ENCODE results near the gene FUT3.
A peak's percentile ranks its signal among the peaks of the same experiment; 100 is the strongest.

The FUT3 gene

DNA sequence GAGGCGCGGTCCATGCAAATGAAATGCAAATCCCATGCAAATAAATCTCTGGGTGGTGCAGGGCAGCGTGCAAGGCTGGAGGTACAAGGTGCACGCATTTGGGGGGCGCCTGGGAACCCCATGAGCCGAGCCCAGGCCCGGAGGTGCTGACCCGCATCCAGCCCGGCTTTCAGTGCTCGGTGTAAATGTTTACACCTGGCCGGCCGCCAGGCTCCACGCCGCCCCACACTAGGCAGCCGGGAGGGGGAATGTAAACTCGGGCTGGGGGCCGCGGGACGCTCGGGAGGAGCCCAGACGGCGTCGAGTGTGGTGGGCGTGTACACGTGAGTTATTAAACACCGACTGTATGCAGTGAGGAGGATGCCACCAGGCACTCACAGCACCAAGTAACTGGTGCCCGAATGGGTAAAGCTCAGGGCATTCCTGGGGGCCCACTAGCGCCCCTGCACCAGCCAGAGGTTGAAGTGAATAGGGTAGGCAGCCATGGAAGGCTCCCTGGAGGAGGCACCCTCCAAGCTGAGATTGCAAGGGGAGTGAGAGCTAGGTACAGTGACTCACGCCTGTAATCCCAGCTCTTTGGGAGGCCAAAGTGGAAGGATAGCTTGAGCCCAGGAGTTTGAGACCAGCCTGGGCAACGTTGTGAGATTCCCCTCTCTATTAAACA, 28.9 kb downstream of the FUT3 start:
- no peak for DNase-seq

- DNase-seq, result no peak
These were observed 29.6 kb downstream of the FUT3 start for GRCh38 chr19:5821521-5822180.

DNA sequence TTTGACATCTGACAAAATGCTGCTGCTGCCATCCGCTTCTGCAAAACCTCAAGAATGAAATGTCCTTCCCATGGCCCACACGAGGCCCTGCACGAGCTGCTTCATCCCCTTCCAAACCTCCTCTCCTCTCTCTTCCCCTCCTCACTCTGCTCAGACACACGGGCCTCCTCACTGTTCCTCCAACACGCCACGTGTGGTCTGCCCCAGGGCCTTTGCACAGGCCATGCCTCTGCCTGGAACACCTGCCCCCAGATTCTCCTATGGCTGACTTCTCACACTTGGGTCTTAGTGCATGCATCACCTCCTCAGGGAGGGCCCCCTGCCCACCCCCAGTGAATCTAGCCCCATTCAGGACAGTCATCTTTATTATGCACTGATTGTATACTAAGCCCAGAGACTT, 30.5 kb downstream of the FUT3 start:
- no peak for DNase-seq

- DNase-seq, result no peak
These were observed 32.7 kb downstream of the FUT3 start for GRCh38 chr19:5818594-5818993.

DNA sequence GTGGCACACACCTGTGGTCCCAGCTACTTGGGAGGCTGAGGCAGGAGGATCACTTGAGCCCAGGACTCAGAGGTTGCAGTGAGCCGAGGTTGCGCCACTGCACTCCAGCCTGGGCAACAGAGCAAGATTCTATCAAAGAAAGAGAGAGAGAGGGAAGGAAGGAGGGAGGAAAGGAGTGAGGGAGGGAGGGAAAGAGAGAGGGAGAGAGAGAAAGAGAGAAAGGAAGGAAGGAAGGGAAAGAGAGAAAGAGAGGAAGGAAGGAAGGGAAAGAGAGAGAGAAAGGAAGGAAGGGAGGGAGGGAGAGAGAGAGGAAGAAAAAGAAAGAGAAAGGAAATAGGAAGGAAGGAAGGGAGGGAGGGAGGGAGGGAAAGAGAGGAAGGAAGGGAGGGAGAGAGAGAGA, 34.0 kb downstream of the FUT3 start:
- no peak for DNase-seq

- no peak for DNase-seq
These were observed 36.4 kb downstream of the FUT3 start for GRCh38 chr19:5814852-5815246.

GRCh38 chr19:5814123-5814851, 37.0 kb downstream of the FUT3 start:
- DNase-seq, result no peak

- no peak for DNase-seq
These were observed 40.1 kb downstream of the FUT3 start for GRCh38 chr19:5811117-5811516.

GRCh38 chr19:5809469-5809868, 41.8 kb downstream of the FUT3 start:
- no peak for DNase-seq

DNA sequence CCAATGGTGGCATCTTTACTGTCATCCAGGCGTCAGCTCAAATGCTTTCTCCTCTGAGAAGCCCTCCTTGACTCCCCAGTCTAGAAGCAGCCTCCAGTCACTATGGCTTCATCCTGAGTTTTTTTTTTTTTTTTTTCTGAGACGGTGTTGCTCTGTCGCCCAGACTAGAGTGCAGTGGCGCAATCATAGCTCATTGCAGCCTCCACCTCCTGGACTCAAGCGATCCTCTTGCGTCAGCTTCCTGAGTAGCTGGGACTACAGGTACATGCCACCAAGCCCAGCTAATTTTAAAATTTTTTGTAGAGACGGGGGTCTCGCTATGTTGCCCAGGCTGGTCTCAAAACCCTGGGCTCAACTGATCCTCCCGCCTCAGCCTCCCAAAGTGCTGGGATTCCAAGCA, 42.2 kb downstream of the FUT3 start:
- no peak for DNase-seq

DNA sequence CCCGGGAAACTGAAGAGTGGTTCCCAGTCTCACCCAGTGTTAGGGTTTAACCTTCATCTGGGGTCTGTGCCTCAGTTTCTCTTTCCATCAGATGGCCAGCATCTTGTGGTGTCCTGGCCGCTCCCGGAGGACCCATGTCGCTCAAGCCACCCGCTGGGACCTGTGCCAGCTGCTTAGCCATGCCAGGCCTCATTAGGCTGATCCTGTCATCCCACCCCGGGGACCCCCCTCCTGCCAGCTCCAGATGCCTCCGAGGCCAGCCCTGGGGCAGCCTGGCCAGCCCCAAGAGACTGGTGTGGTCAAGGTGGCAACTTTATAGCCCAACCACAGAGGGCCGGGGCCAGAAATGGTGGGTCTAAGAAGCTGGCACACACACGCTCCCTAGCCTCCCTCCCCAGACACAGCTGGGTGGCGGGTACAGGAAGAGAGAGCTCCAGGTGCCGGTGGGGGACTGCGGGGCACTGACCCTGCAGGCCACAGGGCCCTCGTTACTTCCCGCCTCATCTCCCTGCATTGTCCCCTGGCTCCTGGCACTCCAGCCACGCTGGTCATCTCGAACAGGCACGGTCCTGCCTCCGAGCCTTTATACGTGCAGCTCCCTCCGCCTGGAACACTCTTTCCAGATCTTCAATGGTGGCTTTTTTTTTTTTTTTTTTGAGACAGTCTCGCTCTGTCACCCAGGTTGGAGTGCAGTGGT, 43.0 kb downstream of the FUT3 start:
- no peak for DNase-seq

GRCh38 chr19:5806905-5807304, 44.3 kb downstream of the FUT3 start:
- DNase-seq, result no peak

- no peak for DNase-seq
These were observed 45.1 kb downstream of the FUT3 start for GRCh38 chr19:5806133-5806489.

- peak; percentile 34 for DNase-seq
These were observed 45.7 kb downstream of the FUT3 start for GRCh38 chr19:5805462-5806132.

GRCh38 chr19:5804516-5805461, 46.5 kb downstream of the FUT3 start, which contains the start of gene NRTN:
Gene NRTN, plus strand, starts transcription at chr19:5805067. Its CDS starts 19,099 bp downstream, at chr19:5824166.
- no peak for DNase-seq

- DNase-seq, result peak; percentile 85
These were observed 47.3 kb downstream of the FUT3 start for GRCh38 chr19:5803752-5804515.

- DNase-seq, result no peak
These were observed 47.9 kb downstream of the FUT3 start for GRCh38 chr19:5803441-5803751.

DNA sequence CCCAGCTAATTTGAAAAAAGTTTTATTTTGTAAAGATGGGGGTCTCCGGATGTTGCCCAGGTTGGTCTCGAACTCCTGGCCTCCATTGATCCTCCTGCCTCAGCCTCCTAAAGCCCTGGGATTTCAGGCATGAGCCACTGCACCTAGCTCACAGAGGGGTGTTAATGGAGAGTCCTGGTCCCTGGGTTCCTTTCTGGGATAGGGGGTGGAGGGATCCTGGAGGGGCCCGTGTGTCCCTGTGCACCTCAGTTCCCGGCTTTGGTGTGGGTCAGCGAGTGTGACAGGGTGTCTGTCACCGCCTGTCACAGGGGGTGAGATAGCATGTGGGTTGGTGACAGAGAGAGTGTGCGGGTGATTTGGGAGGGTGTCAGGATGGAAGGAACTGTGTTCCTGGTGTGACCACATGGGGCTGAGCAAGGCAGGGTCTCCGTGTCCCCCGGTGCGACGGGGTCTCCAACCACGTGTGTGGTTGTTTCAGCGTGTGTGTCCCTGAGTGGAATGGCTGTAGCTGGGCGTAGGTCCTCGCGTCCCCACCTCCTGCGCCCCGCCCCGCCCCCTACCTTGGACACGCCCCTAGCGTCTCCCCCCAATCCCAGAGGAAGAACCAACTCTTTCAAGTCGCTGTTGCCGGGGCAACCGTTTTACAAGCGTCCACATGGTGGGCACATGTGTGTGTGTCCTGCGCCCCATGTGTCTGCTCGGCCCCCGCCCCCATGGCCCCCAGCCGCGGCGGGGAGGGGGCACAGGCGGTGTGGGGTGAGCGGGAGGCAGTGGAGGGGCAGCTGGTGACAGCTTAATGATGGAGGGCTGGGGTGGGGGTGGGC, 49.2 kb downstream of the FUT3 start:
- no peak for DNase-seq

DNA sequence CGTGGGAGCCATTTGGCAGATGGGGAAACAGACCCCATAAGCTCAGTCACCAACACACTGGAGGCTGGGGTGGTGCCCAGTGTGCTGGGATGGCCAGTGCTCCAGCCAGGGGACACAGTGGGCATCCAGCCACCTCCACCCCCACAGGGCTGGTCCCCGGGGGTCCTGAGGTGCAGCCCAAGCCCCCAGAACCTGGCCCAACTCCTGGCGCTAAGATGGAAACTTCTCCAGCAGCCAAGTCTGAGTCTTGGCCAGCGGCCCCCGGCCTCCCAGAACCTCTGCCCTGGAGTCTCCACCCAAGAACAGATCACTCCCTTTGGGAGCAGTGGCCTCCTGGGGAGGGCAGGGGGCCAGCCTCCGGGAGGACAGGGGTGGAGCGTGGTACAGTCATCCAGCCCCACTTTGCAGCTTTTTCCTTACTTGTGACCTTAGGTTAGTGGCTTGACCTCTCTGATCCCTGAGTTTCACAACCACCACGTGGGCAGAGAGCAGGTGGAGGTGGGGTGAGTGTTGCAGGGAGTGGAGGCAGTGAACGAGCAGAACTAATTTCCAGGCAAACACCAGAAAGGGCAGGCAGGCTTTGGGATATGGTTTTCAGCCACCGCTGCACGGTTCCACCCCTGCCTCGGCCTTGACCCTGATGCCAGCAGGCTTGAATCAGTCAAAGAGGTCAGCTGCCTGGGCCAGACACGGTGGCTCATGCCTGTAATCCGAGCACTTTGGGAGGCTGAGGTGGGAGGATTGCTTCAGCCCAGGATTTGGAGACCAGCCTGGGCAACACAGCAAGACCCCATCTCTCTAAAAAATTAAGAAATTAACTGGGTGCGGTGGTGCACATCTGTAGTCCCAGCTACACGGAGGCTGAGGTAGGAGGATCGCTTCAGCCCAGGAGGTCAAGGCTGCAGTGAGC, 50.6 kb downstream of the FUT3 start:
- no peak for DNase-seq
